OCI-LY1 (cell line): ENCODE data around the gene ZNF444.
"Not testable (repeated sequence)": the region's sequence is repeated elsewhere in the genome, so short reads cannot be mapped to it uniquely, and the experiment has no call there.

ENCODE experiments used
- EZH2 ChIP-seq: fragments of 200-600 bp; sonication (generic), shearing (Covaris generic); IDR thresholded peaks from 2 replicates; pipeline ENCODE4 v1.8.0; 2017; ENCODE audit warnings: borderline replicate concordance, mixed run types, mild to moderate bottlenecking, antibody characterized with exemption, low read length, moderate library complexity, mixed read lengths
- TF ChIP-seq, protein P1 (sequence below): fragments of 200-600 bp; sonication (generic), shearing (Covaris generic); IDR thresholded peaks from 2 replicates; pipeline ENCODE4 v1.5.1; 2017; ENCODE audit warnings: mild to moderate bottlenecking, antibody characterized with exemption, low read length, moderate library complexity, mixed read lengths

GRCh38 chr19:56175861-56176307 lies 34.8 kb downstream of the ZNF444 start, which contains the start of gene GALP:
- TF ChIP-seq, protein P1, sequence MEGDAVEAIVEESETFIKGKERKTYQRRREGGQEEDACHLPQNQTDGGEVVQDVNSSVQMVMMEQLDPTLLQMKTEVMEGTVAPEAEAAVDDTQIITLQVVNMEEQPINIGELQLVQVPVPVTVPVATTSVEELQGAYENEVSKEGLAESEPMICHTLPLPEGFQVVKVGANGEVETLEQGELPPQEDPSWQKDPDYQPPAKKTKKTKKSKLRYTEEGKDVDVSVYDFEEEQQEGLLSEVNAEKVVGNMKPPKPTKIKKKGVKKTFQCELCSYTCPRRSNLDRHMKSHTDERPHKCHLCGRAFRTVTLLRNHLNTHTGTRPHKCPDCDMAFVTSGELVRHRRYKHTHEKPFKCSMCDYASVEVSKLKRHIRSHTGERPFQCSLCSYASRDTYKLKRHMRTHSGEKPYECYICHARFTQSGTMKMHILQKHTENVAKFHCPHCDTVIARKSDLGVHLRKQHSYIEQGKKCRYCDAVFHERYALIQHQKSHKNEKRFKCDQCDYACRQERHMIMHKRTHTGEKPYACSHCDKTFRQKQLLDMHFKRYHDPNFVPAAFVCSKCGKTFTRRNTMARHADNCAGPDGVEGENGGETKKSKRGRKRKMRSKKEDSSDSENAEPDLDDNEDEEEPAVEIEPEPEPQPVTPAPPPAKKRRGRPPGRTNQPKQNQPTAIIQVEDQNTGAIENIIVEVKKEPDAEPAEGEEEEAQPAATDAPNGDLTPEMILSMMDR, result not testable (repeated sequence)
- TF ChIP-seq EZH2, result not testable (repeated sequence)
